HTERT RPE-1 (cell line): ENCODE measurements around the gene GNRH2.
"Not testable (repeated sequence)": the region's sequence is repeated elsewhere in the genome, so short reads cannot be mapped to it uniquely, and the experiment has no call there.

Experiments
- in situ Hi-C: fragments of 300-500 bp; cut with MboI; formaldehyde crosslinking; loops from 4 replicates; pipeline ENCODE4 v1.14.3; 2020; ENCODE audit warnings: low sequenced_read_pairs

GNRH2 gene

GRCh38 chr20:3043322-3043721 lies at the start of gene GNRH2:
TSS of gene GNRH2 (plus strand) at chr20:3043622. CDS start at chr20:3044415, 793 bp downstream.
- in situ Hi-C loops, result no loop called here

- in situ Hi-C loops, result no loop called here
Measured at GRCh38 chr20:2995796-2996195, 47.6 kb upstream of the GNRH2 start.

GRCh38 chr20:2998728-2999127 lies 44.7 kb upstream of the GNRH2 start:
- in situ Hi-C loops, result no loop called here

GRCh38 chr20:3000852-3001523 lies 42.4 kb upstream of the GNRH2 start:
- in situ Hi-C loops, result no loop called here

GRCh38 chr20:3003416-3003815 lies 40.0 kb upstream of the GNRH2 start:
- in situ Hi-C loops, result no loop called here

GRCh38 chr20:3010985-3011723 lies 32.3 kb upstream of the GNRH2 start:
- in situ Hi-C loops, result no loop called here

GRCh38 chr20:3011752-3012151 lies 31.7 kb upstream of the GNRH2 start:
- in situ Hi-C loops, result no loop called here

- in situ Hi-C loops, result no loop called here
Measured at GRCh38 chr20:3013771-3014170, 29.7 kb upstream of the GNRH2 start.

- in situ Hi-C loops, result no loop called here
Measured at GRCh38 chr20:3014179-3014578, 29.2 kb upstream of the GNRH2 start.

GRCh38 chr20:3014662-3015061 lies 28.8 kb upstream of the GNRH2 start:
- in situ Hi-C loops, result no loop called here

- in situ Hi-C loops, result not testable (repeated sequence)
Measured at GRCh38 chr20:3015302-3015701, 28.1 kb upstream of the GNRH2 start.

- in situ Hi-C loops, result no loop called here
Measured at GRCh38 chr20:3021327-3021726, 22.1 kb upstream of the GNRH2 start.

GRCh38 chr20:3021777-3022176 lies 21.6 kb upstream of the GNRH2 start:
- in situ Hi-C loops, result no loop called here

- in situ Hi-C loops, result not testable (repeated sequence)
Measured at GRCh38 chr20:3022559-3023490, 20.6 kb upstream of the GNRH2 start.

GRCh38 chr20:3027987-3028386 lies 15.4 kb upstream of the GNRH2 start:
- in situ Hi-C loops, result no loop called here

GRCh38 chr20:3031524-3032147 lies 11.8 kb upstream of the GNRH2 start:
- in situ Hi-C loops, result no loop called here

- in situ Hi-C loops, result no loop called here
Measured at GRCh38 chr20:3032624-3033023, 10.8 kb upstream of the GNRH2 start.

GRCh38 chr20:3037654-3038053 lies 5.8 kb upstream of the GNRH2 start:
- in situ Hi-C loops, result no loop called here

GRCh38 chr20:3038454-3038853 lies 5.0 kb upstream of the GNRH2 start:
- in situ Hi-C loops, result no loop called here

- in situ Hi-C loops, result no loop called here
Measured at GRCh38 chr20:3039426-3039825, 4.0 kb upstream of the GNRH2 start.

GRCh38 chr20:3040086-3040485 lies 3.3 kb upstream of the GNRH2 start:
- in situ Hi-C loops, result no loop called here
